ENCODE data around the gene KRT222.

The KRT222 gene

GRCh38 chr17:40647624-40648383, 17.2 kb downstream of the KRT222 start, which contains the start of gene SMARCE1:
SMARCE1 (minus strand) TSS chr17:40647818; CDS start chr17:40645802, 2,016 bp downstream.
- H3K4me3 ChIP-seq (replicated peaks; ENCODE audit: insufficient read depth, low read length) = peak within 1 kb of the TSS; percentile 92
- TF ChIP-seq CTCF (IDR thresholded peaks at IDR 0.05; ENCODE audit: insufficient read depth, low read length) (no peak), SPI1 (IDR thresholded peaks at IDR 0.05; ENCODE audit: borderline replicate concordance, low read depth) (no peak), GABPA (IDR thresholded peaks at IDR 0.05; ENCODE audit: low read depth) (peak; percentile 55; the same call in 1 of the 2 replicates), REST (IDR thresholded peaks at IDR 0.05; ENCODE audit: insufficient replicate concordance, low read depth) (peak; percentile 43), POLR2AphosphoS5 (IDR thresholded peaks at IDR 0.05; ENCODE audit: low read depth) (peak; percentile 58)
- no peaks in the 10 kb centered on the region for H3K27me3 ChIP-seq (ENCODE audit: insufficient read depth, poor library complexity, severe bottlenecking)
- peak; percentile 61 to 71 for DNase-seq (ENCODE audit: low read depth in 1 of 2, low spot score in 1 of 2)
- H3K27ac ChIP-seq (replicated peaks) = peak within 1 kb of the TSS; percentile 98

GRCh38 chr17:40646791-40647623, 18.0 kb downstream of the KRT222 start:
- TF ChIP-seq SPI1 (IDR thresholded peaks at IDR 0.05; ENCODE audit: borderline replicate concordance, low read depth) = no peak
- no peak for TF ChIP-seq CTCF (IDR thresholded peaks at IDR 0.05; ENCODE audit: insufficient read depth, low read length)
- no peak for TF ChIP-seq REST (IDR thresholded peaks at IDR 0.05; ENCODE audit: insufficient replicate concordance, low read depth)
- no peak for TF ChIP-seq POLR2AphosphoS5 (IDR thresholded peaks at IDR 0.05; ENCODE audit: low read depth)
- no peak for TF ChIP-seq GABPA (IDR thresholded peaks at IDR 0.05; ENCODE audit: low read depth)
- peak overlapping the region; percentile 98 for H3K27ac ChIP-seq (replicated peaks)
- H3K27me3 ChIP-seq (ENCODE audit: insufficient read depth, poor library complexity, severe bottlenecking) = no peaks in the 10 kb centered on the region
- DNase-seq (ENCODE audit: low read depth in 1 of 2, low spot score in 1 of 2) = peak; percentile 25 to 52
- H3K4me3 ChIP-seq (replicated peaks; ENCODE audit: insufficient read depth, low read length) = peak overlapping the region; percentile 92

- H3K27ac ChIP-seq (replicated peaks) = no peak overlapping the region
- no peak for DNase-seq (ENCODE audit: low read depth in 1 of 2, low spot score in 1 of 2)
- H3K4me3 ChIP-seq (replicated peaks; ENCODE audit: insufficient read depth, low read length) = no peak overlapping the region
- TF ChIP-seq CTCF (IDR thresholded peaks at IDR 0.05; ENCODE audit: insufficient read depth, low read length) (no peak), REST (IDR thresholded peaks at IDR 0.05; ENCODE audit: insufficient replicate concordance, low read depth) (no peak), POLR2AphosphoS5 (IDR thresholded peaks at IDR 0.05; ENCODE audit: low read depth) (no peak), SPI1 (IDR thresholded peaks at IDR 0.05; ENCODE audit: borderline replicate concordance, low read depth) (no peak), GABPA (IDR thresholded peaks at IDR 0.05; ENCODE audit: low read depth) (no peak)
- no peaks in the 10 kb centered on the region for H3K27me3 ChIP-seq (ENCODE audit: insufficient read depth, poor library complexity, severe bottlenecking)
These were observed 19.0 kb downstream of the KRT222 start for GRCh38 chr17:40645943-40646342.
